BLaER1 treated with 17β-estradiol and CSF1 and Interleukin-3, amounts not matched to agents 10 nM and 100 nM (cell line): ENCODE measurements around the gene MYOCD.
A peak's percentile ranks its signal among the peaks of the same experiment; 100 is the strongest.

Experiments
- H3K27ac ChIP-seq, 11 experiments: shearing (Covaris generic); formaldehyde crosslinking; 2 replicates each; pipeline ENCODE4 v1.8.1; 2022
- H3K27me3 ChIP-seq, 11 experiments: shearing (Covaris generic); formaldehyde crosslinking; 2 replicates each; pipeline ENCODE4 v1.8.1; 2022
- H3K36me3 ChIP-seq, 11 experiments: shearing (Covaris generic); formaldehyde crosslinking; 2 replicates each; pipeline ENCODE4 v1.8.1; 2022
- H3K4me1 ChIP-seq, 10 experiments: shearing (Covaris generic); formaldehyde crosslinking; 2 replicates each; pipeline ENCODE4 v1.8.1; 2022
- H3K4me2 ChIP-seq, 11 experiments: shearing (Covaris generic); formaldehyde crosslinking; 2 replicates each; pipeline ENCODE4 v1.8.1; 2022
- H3K4me3 ChIP-seq, 10 experiments: shearing (Covaris generic); formaldehyde crosslinking; 2 replicates each; pipeline ENCODE4 v1.8.1; 2022
- H3K9ac ChIP-seq, 11 experiments: shearing (Covaris generic); formaldehyde crosslinking; 2 replicates each; pipeline ENCODE4 v1.8.1; 2022
- H3K9me3 ChIP-seq, 11 experiments: shearing (Covaris generic); formaldehyde crosslinking; replicated peaks in 1 of 11; 2 replicates each; pipeline ENCODE4 v1.8.1; 2022
- H4K20me1 ChIP-seq, 11 experiments: shearing (Covaris generic); formaldehyde crosslinking; 2 replicates each; pipeline ENCODE4 v1.8.1; 2022
- Cebpa-rat ChIP-seq, 11 experiments: shearing (Covaris generic); IDR thresholded peaks; 2 replicates each; pipeline ENCODE4 v1.8.1; 2022

The MYOCD gene

DNA sequence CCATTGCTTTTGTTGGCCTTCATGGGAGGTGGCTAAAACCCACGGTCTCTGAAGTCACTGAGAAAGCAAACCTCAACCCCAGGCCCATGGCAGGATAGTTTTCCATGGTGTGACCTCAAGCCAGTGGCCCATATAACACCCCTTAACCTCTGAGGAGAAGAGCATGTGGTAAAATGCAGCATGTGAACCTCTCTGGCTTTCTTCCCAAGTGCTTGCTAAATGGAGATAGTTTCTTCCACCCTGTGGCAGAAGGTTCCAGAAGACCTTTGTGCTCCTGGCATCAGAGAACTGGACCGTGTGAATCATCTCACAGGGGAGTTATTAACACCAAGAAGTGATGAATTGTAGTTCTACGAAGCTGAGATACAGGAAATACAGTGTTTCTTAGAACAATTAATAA, 47.3 kb downstream of the MYOCD start:
- peaks cover 0 to 21% (median 17%) of the 10 kb centered on the region in 10 experiments; a peak in 13 of 20 replicates for H3K4me1 ChIP-seq
- no peaks in the 10 kb centered on the region for H3K27me3 ChIP-seq
- no peak for TF ChIP-seq Cebpa-rat (IDR thresholded peaks at IDR 0.05)
- no peaks in the 10 kb centered on the region for H4K20me1 ChIP-seq
- H3K36me3 ChIP-seq, result no peaks in the 10 kb centered on the region
- H3K27ac ChIP-seq, result no peak overlapping the region
- H3K9ac ChIP-seq, result no peak overlapping the region
- H3K4me3 ChIP-seq, result no peak overlapping the region
- peak overlapping the region in 8 of 11 experiments; percentile 18 to 68 (median 49); a peak in 15 of 22 replicates for H3K4me2 ChIP-seq
- H3K9me3 ChIP-seq, result no peaks in the 10 kb centered on the region

DNA sequence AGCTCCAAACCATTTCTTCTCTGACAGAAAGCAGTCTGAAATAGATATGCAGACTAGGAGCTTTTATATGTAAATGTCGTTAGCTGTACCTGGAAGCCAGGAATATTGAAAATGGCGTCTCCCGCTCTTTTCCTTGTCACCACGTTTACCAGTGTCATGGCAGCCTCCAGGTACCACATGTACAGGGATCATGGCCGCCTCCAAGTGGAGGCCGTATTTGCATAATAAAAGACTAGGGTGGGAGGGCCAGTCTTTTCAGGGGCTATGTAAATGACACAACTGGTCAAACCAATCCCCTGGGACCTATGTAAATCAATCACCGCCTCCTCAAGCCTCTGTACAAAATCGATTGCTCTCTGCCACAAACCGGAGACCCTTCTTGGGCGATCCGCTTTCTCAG, 54.3 kb downstream of the MYOCD start:
- Histone ChIP-seq H3K4me3 (no peak overlapping the region), H3K27ac (no peak overlapping the region), H3K9me3 (no peaks in the 10 kb centered on the region), H3K9ac (no peak overlapping the region), H4K20me1 (no peaks in the 10 kb centered on the region), H3K36me3 (no peaks in the 10 kb centered on the region), H3K4me2 (no peak overlapping the region), H3K4me1 (no peaks in the 10 kb centered on the region), H3K27me3 (no peaks in the 10 kb centered on the region)
- no peak for TF ChIP-seq Cebpa-rat (IDR thresholded peaks at IDR 0.05)

DNA sequence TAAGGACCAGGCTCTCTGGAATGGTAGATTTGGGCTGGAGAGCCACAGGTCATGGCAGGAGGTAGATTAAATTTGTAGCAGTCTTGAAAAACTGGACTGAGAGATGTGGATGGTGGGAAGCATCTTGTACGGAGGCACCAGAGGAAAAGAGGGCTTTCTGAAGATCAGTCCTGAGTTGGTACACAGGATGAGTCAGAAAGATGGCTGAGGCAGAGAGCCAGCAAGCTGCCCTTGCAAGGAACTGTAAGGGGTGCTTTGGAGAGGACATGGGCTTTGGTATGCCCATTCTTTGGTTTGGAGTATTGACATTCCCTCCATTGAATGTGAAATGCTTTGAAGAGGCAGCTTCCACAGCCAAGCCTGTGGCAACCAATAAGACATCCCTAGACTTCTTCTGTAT, 55.9 kb downstream of the MYOCD start:
- Histone ChIP-seq H3K9me3 (no peaks in the 10 kb centered on the region), H3K36me3 (no peaks in the 10 kb centered on the region), H3K4me2 (no peak overlapping the region), H3K4me1 (no peaks in the 10 kb centered on the region), H3K27ac (no peak overlapping the region), H4K20me1 (no peaks in the 10 kb centered on the region), H3K4me3 (no peak overlapping the region), H3K9ac (no peak overlapping the region), H3K27me3 (no peaks in the 10 kb centered on the region)
- no peak for TF ChIP-seq Cebpa-rat (IDR thresholded peaks at IDR 0.05)

DNA sequence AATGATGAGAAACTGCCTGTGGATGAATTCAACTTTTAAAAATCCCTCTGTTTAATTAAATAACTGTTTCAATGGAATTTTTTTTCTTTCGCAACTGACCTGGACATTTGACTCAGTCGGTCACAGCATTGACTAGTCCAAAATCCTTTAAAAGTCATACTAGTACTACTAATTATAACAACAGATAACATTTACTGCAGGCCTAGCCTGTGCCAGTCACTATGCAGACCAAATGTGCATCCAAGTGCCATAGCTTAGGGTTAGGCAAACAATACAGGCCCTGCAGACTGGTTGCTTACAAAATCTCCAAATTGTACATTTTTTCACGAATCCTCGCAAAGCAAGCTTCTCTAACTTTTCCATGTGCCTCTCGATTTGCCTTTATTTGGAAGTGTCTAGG, 56.6 kb downstream of the MYOCD start:
- TF ChIP-seq Cebpa-rat (IDR thresholded peaks at IDR 0.05), result no peak

DNA sequence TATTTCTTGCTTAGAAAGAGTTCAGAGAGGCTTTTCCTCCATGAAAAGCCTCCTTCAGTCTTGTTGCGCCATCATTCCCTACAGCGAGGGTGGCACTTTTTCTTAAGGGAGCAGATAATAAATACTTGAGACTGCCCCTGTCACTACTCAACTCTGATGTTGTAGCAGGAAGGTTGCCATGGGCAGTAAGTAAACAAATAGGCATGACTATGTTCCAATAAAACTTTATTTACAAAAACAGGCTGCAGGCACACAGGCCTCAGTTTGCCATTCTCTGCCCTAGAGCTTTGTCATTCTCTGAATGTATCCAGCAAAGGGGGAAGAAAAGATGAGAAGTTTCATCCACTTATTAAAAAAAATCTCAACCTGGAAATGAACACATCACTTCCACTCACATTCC, 60.4 kb downstream of the MYOCD start:
- Histone ChIP-seq H4K20me1 (no peaks in the 10 kb centered on the region), H3K4me2 (no peak overlapping the region)

More for the DNA sequence above, 56.6 kb downstream of the MYOCD start:
- H3K4me1 ChIP-seq, result no peaks in the 10 kb centered on the region
- no peaks in the 10 kb centered on the region for H3K9me3 ChIP-seq
- H3K36me3 ChIP-seq, result no peaks in the 10 kb centered on the region
- H3K9ac ChIP-seq, result no peak overlapping the region
- no peaks in the 10 kb centered on the region for H4K20me1 ChIP-seq
- no peak overlapping the region for H3K4me2 ChIP-seq
- H3K27me3 ChIP-seq, result no peaks in the 10 kb centered on the region
- no peak overlapping the region for H3K27ac ChIP-seq
- no peak overlapping the region for H3K4me3 ChIP-seq

DNA sequence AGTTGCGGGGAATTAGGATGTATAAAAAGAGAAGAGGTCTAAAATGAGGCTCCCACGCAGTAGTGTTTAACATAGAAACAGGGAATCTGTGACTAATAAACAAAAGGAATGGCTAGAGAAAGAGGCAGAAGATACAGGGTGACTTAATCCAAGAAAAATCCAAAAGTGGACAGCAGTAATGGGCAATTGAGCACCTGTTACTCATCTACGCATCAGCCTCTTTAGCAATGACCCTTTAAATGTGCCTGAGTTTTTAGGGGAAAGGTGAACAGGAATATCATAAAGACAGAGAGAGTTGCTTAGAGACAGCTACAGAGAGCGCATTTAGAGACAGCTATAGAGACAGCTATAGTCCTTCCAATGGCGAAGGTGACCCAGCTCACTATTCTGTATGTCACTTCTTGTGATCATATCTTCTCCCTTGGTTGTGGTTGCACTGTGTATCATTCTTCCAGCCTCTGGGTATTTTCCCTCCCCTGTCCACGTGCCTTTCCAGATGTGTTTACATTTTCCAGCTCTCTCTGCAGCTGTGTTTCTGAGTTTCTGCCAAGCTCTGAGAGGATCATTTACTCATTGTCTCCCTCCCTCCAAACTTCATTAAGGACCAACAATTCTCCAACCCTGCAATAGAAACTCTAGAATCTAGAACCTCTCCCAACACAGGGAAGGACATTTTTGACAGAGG, 61.5 kb downstream of the MYOCD start:
- Histone ChIP-seq H3K27ac (no peak overlapping the region), H3K4me3 (no peak overlapping the region), H3K36me3 (no peaks in the 10 kb centered on the region), H3K27me3 (no peaks in the 10 kb centered on the region), H4K20me1 (no peaks in the 10 kb centered on the region), H3K4me2 (no peak overlapping the region), H3K4me1 (no peaks in the 10 kb centered on the region), H3K9ac (no peak overlapping the region), H3K9me3 (no peaks in the 10 kb centered on the region)
- no peak for TF ChIP-seq Cebpa-rat (IDR thresholded peaks at IDR 0.05)

More for the DNA sequence above, 60.4 kb downstream of the MYOCD start:
- Histone ChIP-seq H3K9me3 (no peaks in the 10 kb centered on the region), H3K4me1 (no peaks in the 10 kb centered on the region), H3K36me3 (no peaks in the 10 kb centered on the region), H3K27me3 (no peaks in the 10 kb centered on the region), H3K9ac (no peak overlapping the region), H3K4me3 (no peak overlapping the region), H3K27ac (no peak overlapping the region)
- TF ChIP-seq Cebpa-rat (IDR thresholded peaks at IDR 0.05), result no peak

DNA sequence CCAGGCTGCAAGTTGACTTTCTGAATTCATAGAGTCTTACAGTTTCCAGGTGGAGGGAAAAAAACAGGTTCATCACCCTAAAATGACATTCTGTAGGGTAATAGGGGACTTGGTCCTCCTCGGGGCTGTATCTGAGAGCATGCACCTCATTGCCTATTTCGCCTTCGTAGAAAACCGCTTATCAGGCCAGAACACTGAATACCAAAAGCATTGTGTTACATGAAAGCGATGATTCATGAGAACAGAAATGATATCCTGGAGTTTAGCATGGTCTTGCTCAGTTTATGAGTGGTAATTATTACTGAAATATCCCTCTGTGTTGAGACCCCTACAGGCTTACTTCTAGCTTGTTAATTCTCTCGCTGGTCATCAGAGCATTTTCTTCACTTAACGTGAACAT, 62.2 kb downstream of the MYOCD start:
- Histone ChIP-seq H3K4me2 (no peak overlapping the region), H3K27ac (no peak overlapping the region), H3K9me3 (no peaks in the 10 kb centered on the region), H3K36me3 (no peaks in the 10 kb centered on the region), H3K27me3 (no peaks in the 10 kb centered on the region), H3K9ac (no peak overlapping the region), H3K4me3 (no peak overlapping the region), H4K20me1 (no peaks in the 10 kb centered on the region), H3K4me1 (no peaks in the 10 kb centered on the region)
- TF ChIP-seq Cebpa-rat (IDR thresholded peaks at IDR 0.05), result no peak

DNA sequence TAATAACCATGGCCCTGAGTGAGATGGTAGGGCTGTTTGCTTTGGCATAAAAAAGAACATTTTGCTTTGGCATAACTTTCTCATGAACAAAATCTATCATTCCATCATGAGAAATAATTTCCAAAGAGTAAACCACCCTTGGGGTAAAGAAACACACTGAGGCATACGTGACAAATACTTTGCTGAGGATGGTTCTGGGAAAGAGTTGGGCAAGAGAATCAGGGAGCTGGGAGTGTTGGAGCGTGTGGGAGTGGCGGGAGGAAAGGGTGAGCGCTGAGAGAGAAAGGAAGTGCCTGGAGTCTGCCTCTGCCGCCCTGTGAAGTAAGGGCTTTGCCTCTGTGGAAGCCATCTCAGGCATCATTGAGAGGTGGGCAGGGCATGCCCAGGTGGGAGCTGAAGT, 63.4 kb downstream of the MYOCD start:
- no peaks in the 10 kb centered on the region for H3K27me3 ChIP-seq
- H3K9ac ChIP-seq, result no peak overlapping the region
- no peak overlapping the region for H3K4me3 ChIP-seq
- H3K9me3 ChIP-seq, result no peaks in the 10 kb centered on the region
- H3K4me2 ChIP-seq, result no peak overlapping the region
- no peaks in the 10 kb centered on the region for H3K36me3 ChIP-seq
- no peak overlapping the region for H3K27ac ChIP-seq
- TF ChIP-seq Cebpa-rat (IDR thresholded peaks at IDR 0.05), result no peak
- no peaks in the 10 kb centered on the region for H3K4me1 ChIP-seq
- no peaks in the 10 kb centered on the region for H4K20me1 ChIP-seq

DNA sequence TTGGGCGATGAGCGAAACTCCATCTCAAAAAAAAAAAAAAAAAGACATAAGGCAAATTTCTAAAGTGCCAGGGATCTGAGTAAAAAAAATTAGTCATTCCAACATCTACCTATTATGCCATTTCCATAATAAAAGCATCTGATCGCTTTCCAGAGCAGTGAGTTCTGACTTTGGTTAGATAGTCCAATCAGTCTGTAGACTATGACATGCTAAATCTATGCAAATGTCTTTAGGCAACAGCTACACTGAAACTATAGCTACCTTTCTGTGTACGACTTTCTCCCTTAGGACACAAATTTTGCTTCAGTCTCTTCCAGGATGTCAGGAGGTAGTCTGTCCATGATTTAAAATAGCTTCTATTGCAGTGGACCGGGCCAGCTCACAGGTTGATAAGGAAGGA, 64.7 kb downstream of the MYOCD start:
- H3K36me3 ChIP-seq, result no peaks in the 10 kb centered on the region
- no peaks in the 10 kb centered on the region for H3K9me3 ChIP-seq
- H3K27me3 ChIP-seq, result no peaks in the 10 kb centered on the region
- H3K27ac ChIP-seq, result no peak overlapping the region
- no peak overlapping the region for H3K4me2 ChIP-seq
- no peak for TF ChIP-seq Cebpa-rat (IDR thresholded peaks at IDR 0.05)
- no peak overlapping the region for H3K4me3 ChIP-seq
- H3K4me1 ChIP-seq, result no peaks in the 10 kb centered on the region
- no peak overlapping the region for H3K9ac ChIP-seq
- no peaks in the 10 kb centered on the region for H4K20me1 ChIP-seq

DNA sequence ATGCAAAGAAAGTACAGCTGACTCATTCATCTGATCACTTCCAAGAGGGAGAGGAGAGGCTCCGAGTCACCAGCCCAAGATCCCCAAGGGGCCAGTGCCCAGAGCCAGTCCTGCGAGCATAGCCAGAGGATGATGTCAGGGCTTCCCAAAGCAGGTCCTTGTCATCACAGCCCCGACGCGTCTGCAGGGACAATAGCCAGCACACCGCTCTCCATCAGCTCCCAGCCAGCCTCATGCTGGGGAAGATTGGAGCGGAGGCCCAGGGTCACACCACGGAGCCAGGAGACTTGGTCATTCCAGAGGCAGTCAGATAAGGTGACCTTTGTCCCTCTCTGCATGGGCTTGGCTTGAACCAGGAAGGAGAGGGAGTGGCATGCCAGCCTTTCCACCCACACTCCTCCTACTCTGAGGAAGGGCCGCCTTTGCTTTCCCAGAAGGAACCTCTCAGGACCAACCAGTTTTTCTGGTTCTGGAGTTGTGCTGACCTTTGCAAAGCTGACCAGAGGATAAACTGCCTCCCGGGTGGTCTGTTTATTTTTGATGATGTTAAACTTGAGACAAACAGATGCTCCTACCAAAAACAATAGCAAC, 65.3 kb downstream of the MYOCD start:
- Histone ChIP-seq H3K4me1 (no peaks in the 10 kb centered on the region), H3K27me3 (no peaks in the 10 kb centered on the region), H3K9me3 (no peaks in the 10 kb centered on the region), H3K36me3 (no peaks in the 10 kb centered on the region), H3K4me3 (no peak overlapping the region), H3K9ac (no peak overlapping the region), H3K4me2 (no peak overlapping the region), H4K20me1 (no peaks in the 10 kb centered on the region), H3K27ac (no peak overlapping the region)
- no peak for TF ChIP-seq Cebpa-rat (IDR thresholded peaks at IDR 0.05)
